NCI-H748 treated with DMSO at 0.1 percent for 48 hours (cell line): Measurements from ENCODE around the gene HS6ST3.

Experiments
- DNase-seq: peaks from one replicate; lab custom pipeline; 2025; lab: John Stamatoyannopoulos, UW

Gene HS6ST3

DNA sequence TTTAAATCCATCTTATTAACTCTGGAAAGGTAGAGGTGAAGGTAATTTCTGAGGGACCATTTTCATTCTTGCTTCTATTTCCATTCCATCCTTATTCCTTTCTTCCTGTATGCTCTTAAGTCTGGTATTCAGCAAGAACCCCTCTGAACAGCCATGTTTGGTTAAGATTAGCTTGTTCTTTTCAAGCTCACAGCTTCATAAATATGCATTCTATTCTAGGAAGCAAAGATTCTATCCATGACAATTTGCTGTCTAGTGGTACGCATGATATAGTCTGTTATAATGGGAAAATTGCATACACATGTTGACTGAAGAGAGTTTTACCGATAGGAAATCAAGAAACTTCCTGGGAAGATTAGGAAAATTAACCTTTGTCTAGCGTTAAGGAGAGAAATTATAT is 218.7 kb downstream of the HS6ST3 start:
- DNase-seq = no peak

- no peak for DNase-seq
These were observed 225.1 kb downstream of the HS6ST3 start for GRCh38 chr13:96314974-96315373.

GRCh38 chr13:96338030-96338429 is 248.1 kb downstream of the HS6ST3 start:
- DNase-seq = no peak

DNA sequence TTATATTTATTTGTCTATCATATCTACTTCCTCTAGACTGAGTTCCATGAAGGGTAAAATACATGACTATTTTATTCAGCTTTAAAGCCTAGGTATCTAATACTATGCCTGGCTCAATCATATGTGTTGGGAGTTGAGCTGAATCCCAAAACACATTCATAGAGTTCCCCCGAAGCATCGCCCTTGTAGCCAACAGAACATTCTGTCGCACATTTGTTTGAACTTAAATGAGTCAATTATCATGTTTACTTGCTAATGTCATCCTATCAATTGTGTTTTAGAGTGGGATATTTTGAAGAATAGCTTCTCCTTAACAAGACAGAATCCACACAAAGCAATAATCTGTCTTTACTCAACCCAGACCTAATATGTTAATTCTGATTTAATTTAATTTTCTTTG is 252.4 kb downstream of the HS6ST3 start:
- no peak for DNase-seq

GRCh38 chr13:96342852-96343465 is 253.1 kb downstream of the HS6ST3 start:
- no peak for DNase-seq

- no peak for DNase-seq
These were observed 257.0 kb downstream of the HS6ST3 start for GRCh38 chr13:96346921-96347320.

- DNase-seq = no peak
These were observed 283.7 kb downstream of the HS6ST3 start for GRCh38 chr13:96373597-96373996.

DNA sequence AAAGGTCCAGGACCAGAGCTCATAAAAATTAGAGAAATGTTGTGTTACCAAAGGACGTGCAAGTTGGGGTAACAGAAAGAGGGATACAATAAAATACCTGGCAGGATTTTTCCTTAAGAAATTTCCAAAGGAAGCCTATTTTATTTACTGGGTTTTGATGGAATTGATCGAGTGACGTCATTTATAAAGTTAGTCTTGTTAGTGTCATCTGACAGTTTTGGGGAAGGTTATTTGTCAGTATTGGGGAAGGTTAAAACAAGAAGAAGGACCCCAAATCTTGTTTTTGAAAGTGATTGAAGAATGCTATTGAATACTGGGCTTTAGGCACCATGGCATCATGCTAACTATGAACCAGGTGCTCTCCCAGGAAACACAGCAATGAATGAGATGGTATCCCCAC is 287.9 kb downstream of the HS6ST3 start:
- no peak for DNase-seq

DNA sequence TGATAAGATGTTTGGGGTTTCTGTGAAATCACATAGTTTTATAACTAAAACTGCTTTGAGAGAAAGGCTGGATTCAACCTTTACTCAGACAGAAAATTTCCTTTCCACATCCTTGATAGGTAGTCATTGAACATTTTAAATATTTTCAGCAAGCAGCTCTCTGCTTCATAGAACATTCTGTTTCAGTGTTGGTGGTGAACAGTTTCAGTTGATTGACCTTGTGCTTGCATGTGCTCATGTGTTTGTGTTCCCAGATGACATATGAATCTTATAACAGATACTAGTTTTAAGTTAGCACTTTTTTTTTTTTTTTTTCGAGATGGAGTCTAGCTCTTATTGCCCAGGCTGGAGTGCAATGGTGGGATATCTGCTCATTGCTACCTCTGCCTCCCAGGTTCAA is 290.1 kb downstream of the HS6ST3 start:
- DNase-seq = no peak

- DNase-seq = no peak
These were observed 291.8 kb downstream of the HS6ST3 start for GRCh38 chr13:96381681-96382080.

GRCh38 chr13:96388598-96388997 is 298.7 kb downstream of the HS6ST3 start:
- no peak for DNase-seq

DNA sequence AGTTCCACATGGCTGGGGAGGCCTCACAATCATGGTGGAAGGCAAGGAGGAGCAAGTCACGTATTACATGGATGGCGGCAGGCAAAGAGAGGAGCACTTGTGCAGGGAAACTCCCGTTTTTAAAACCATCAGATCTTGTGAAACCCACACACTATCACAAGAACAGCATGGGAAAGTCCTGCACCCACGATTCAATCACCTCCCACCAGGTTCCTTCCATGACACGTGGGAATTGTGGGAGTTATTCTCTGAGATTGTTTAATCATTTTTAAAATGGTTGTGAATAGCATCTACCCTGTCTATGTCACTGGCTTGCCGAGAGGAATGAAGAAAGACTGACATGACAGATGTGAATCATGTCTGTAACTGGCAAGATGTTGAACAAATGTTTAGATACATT is 301.7 kb downstream of the HS6ST3 start:
- DNase-seq = no peak

DNA sequence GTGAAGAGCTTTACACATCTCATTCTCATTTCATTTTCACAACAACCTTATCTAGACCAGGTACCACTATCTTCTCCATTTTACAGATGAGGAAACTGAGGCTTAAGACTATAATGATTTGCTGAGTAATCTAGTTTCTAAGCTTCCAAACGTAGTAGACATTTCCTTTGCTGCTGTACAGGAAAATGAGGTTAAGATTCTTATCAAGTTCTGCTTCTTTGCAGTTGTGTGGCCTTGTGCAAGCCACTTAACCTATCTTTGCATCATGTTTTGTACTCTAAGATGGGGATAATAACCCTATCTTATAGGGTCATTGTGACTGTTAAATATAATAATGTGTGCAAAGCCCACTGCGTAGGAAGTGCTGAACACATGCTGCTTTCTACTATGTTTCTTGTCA is 307.9 kb downstream of the HS6ST3 start:
- DNase-seq = no peak

DNA sequence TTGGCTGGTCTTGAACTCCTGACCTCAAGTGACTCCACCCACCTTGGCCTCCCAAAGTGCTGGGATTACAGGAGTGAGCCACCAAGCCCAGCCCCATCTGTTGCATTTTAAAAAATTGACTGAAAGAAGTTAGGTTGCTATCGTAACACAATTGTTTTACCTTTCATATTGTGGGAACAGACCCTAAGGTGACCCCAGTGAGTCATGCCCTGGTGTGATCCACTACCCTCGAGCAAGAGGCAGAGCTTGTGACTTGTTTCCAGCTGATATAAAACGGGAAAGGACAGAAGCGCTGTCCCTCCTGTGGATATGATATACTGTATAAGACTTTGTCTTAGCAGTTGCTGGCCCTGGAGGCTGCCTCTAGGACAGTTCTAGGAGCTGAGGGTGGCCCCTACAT is 308.6 kb downstream of the HS6ST3 start:
- DNase-seq = no peak

- no peak for DNase-seq
These were observed 313.3 kb downstream of the HS6ST3 start for GRCh38 chr13:96403241-96403640.

DNA sequence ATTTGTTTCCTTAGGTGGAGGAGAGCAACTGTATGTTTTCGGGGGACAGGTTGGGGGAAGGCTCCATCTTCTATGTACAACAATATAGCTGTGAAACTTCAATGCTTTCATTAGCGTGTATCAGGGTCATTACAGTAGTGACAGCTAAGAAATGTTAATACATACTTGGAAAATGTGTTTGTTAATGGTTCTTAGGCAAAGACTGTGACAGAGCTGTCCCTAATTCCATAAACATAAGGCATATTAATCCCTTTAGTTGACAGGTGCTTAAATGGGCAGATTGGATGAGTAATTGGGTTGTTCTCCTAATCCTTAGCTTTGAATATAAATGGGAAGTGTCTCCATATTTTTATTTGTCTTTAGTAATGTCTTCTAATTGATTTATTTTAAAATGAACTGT is 313.7 kb downstream of the HS6ST3 start:
- no peak for DNase-seq

- DNase-seq = no peak
These were observed 326.0 kb downstream of the HS6ST3 start for GRCh38 chr13:96415831-96416385.

- DNase-seq = no peak
These were observed 328.2 kb downstream of the HS6ST3 start for GRCh38 chr13:96417939-96418685.

DNA sequence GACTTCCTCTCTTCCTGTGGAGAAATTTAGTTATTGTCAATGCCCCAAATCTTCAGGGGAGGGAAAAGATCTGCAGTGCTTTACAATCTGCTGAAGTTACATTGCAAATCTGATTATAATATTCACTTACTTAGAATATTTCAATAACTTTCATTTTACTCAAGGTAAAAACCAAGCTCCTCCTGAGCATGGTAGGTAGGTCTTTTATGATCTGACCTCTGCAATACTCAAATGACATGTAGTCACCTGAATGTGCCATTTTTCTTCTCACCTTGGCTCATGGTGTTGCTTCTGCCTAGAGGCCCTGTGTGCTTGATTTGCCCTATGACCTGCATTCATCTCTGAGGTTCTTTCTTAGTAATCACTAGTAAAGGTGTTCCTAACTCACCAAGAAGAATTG is 331.4 kb downstream of the HS6ST3 start:
- DNase-seq = no peak

DNA sequence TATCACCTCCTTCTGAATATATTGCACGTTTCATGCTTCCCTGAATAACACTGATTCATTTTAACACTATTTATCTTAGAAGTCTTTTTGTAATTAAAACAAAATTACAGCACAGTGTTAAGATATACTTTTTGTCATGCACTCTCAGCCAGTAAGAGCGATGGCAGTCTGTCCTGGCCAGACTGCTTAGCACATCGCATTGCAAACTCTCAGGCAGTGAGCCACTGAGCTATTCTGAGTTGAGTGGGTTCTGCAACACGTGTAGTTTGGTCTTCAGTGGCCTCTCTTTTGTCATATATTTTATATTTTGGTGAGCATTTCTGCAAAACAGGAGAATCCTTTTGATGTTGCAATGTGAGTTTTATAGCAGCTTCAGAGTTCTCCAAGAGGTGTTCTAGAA is 332.1 kb downstream of the HS6ST3 start:
- no peak for DNase-seq

DNA sequence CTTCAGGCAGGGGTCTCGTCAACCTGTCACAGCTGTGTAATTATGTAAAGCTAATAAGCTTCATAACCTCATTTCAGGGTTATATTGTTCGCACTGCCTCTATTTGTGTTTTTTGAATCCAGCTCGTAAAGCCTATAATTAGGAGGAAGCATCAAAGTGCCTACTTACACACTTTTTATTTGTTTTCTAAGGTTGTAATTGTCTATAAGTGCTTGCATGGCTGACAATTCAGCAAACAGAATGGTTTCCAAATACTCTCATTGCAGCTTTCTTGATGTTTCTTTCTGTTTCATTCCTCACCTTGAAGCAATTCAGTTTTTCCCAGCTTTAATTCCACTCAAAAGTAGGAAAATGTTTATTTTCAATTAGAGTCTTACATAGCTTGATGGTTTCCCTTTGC is 336.3 kb downstream of the HS6ST3 start:
- DNase-seq = peak; percentile 88

- no peak for DNase-seq
These were observed 339.0 kb downstream of the HS6ST3 start for GRCh38 chr13:96428911-96429310.

DNA sequence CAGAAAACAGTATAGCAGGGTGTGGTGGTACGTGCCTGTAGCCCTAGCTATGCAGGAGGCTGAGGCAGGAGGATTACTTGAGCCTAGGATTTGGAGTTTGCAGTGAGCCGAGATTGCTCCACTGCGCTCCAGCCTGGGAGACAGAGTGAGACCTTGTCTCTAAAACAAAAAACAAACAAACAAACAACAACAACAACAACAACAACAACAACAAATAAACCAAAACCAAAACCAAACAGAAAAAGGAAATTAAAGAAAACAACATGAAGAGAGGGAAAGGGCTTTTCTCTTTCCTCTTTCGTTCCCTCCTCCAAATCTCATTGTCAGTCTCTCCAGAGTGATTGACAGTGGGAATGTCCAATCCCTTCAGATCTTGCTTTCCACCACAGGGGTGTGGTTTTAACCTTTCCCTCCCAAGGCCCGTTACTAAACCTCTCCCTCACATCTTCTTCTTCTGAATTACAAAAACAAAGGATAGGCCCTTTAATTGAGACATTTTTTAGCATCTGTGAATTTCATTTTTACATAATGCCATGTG is 341.2 kb downstream of the HS6ST3 start:
- DNase-seq = no peak
